SU-DHL-6 (cell line): ENCODE data around the gene ATF7.

ENCODE experiments used
- CTCF ChIP-seq: fragments of 200-600 bp; sonication (generic); IDR thresholded peaks from one replicate; pipeline ENCODE4 v1.5.1; 2017; ENCODE audit warnings: antibody characterized with exemption, mild to moderate bottlenecking, low read length, moderate library complexity; ENCODE audit not compliant: insufficient read depth, poor library complexity, severe bottlenecking
- EZH2phosphoT487 ChIP-seq: fragments of 200-600 bp; sonication (generic), shearing (Covaris generic); conservative IDR thresholded peaks from 2 replicates; pipeline ENCODE4 v1.6.1; 2018; ENCODE audit warnings: mild to moderate bottlenecking, antibody characterized with exemption, low read length, moderate library complexity, mixed read lengths

GRCh38 chr12:53486736-53487487 is 139.3 kb downstream of the ATF7 start:
- TF ChIP-seq CTCF (no peak), EZH2phosphoT487 (no peak)
